ENCODE results near the gene ATP8B3.
A peak's percentile ranks its signal among the peaks of the same experiment; 100 is the strongest.

Gene ATP8B3

DNA sequence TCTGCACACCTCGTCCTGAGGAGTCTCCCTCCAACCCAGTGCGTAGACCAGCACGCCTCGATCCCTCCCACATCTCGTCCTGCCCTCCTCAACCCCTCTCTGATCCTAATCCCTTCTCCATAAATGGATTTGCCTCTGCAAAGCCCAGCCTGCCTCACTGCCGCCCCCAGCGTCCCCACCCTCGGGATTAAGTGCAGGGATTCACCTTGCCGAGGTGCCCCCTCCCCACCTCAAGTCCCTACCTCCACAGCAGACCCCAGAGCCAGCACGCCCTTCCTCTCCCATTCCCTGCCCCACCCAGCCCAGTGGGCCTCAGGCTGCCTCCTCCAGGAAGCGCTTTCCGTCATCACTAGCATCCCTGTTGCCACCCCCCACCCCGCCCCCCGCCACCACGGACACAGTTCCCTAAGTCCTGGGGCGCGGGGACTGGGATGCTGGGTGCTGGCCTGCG lies 47.3 kb upstream of the ATP8B3 start:
- H3K4me3 ChIP-seq (replicated peaks; ENCODE audit: low read depth, low read length), result no peak overlapping the region

GRCh38 chr19:1858412-1859081 lies 46.5 kb upstream of the ATP8B3 start:
- no peaks in the 10 kb centered on the region for H3K36me3 ChIP-seq (ENCODE audit: control insufficient read depth, insufficient read depth, low read length)
- no peak overlapping the region for H3K4me3 ChIP-seq (replicated peaks; ENCODE audit: low read depth, low read length)
- TF ChIP-seq, protein P1, sequence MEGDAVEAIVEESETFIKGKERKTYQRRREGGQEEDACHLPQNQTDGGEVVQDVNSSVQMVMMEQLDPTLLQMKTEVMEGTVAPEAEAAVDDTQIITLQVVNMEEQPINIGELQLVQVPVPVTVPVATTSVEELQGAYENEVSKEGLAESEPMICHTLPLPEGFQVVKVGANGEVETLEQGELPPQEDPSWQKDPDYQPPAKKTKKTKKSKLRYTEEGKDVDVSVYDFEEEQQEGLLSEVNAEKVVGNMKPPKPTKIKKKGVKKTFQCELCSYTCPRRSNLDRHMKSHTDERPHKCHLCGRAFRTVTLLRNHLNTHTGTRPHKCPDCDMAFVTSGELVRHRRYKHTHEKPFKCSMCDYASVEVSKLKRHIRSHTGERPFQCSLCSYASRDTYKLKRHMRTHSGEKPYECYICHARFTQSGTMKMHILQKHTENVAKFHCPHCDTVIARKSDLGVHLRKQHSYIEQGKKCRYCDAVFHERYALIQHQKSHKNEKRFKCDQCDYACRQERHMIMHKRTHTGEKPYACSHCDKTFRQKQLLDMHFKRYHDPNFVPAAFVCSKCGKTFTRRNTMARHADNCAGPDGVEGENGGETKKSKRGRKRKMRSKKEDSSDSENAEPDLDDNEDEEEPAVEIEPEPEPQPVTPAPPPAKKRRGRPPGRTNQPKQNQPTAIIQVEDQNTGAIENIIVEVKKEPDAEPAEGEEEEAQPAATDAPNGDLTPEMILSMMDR (IDR thresholded peaks at IDR 0.05; ENCODE audit: insufficient read depth, low read length, poor library complexity, severe bottlenecking), result no peak
- H3K27me3 ChIP-seq (replicated peaks; ENCODE audit: control insufficient read depth, insufficient read depth, low read length), result no peaks in the 10 kb centered on the region
- DNase-seq (ENCODE audit: extremely low read depth, insufficient read length), result no peak

More for the DNA sequence above, 47.3 kb upstream of the ATP8B3 start:
- DNase-seq (ENCODE audit: extremely low read depth, insufficient read length), result no peak
- Histone ChIP-seq H3K27me3 (replicated peaks; ENCODE audit: control insufficient read depth, insufficient read depth, low read length) (no peaks in the 10 kb centered on the region), H3K36me3 (ENCODE audit: control insufficient read depth, insufficient read depth, low read length) (no peaks in the 10 kb centered on the region)
- TF ChIP-seq, protein P1 (IDR thresholded peaks at IDR 0.05; ENCODE audit: insufficient read depth, low read length, poor library complexity, severe bottlenecking), result no peak

- Histone ChIP-seq H3K27me3 (replicated peaks; ENCODE audit: control insufficient read depth, insufficient read depth, low read length) (no peaks in the 10 kb centered on the region), H3K36me3 (ENCODE audit: control insufficient read depth, insufficient read depth, low read length) (no peaks in the 10 kb centered on the region), H3K4me3 (replicated peaks; ENCODE audit: low read depth, low read length) (peak overlapping the region; percentile 75)
- TF ChIP-seq, protein P1 (IDR thresholded peaks at IDR 0.05; ENCODE audit: insufficient read depth, low read length, poor library complexity, severe bottlenecking), result no peak
- no peak for DNase-seq (ENCODE audit: extremely low read depth, insufficient read length)
Observed at GRCh38 chr19:1857648-1858326, 45.7 kb upstream of the ATP8B3 start.

DNA sequence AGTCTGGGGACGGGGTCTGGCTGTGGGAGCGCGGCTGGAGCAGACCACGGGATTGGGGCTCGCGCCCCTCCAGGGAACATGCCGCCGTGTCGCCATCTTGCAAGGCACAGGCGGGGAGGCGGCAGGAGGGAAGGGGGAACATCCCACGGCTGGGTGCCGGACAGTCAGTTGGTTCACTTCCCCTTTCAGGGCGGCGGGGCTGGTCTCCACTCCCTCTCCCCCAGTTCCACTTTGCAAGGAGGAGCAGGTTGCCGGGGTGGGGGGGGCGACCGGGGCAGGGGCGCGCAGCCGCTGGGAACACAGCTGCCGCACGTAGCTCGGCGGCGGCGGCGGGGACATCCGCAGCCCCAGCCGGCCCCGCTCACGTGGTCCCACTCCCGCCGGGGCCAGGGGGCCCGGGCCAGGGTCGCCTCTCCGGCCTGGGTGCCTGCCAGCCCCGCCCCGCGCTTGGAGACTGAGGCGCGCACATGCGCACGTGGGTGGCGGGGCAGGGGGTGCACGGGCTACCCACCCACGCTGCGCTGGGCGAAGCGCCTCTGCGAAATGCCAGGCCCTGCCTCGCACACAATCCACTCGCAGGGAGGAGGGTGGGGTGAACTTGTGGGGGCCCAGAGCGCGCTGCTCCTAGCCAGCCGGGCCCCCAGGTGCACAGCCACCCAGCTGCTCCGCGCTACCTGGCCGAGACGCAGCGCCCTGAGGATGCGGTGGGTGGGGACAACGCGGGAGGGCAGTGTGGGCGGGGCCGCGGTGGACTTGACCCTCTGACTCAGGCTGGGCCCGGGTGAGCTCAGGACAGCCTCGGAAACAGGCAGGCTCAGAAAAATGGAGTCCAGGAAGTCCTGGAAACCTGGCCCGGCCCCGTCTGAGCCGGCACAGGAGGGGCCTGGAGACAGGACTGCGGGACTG lies 44.9 kb upstream of the ATP8B3 start:
- Histone ChIP-seq H3K27me3 (replicated peaks; ENCODE audit: control insufficient read depth, insufficient read depth, low read length) (no peaks in the 10 kb centered on the region), H3K4me3 (replicated peaks; ENCODE audit: low read depth, low read length) (peak overlapping the region; percentile 75), H3K36me3 (ENCODE audit: control insufficient read depth, insufficient read depth, low read length) (no peaks in the 10 kb centered on the region)
- DNase-seq (ENCODE audit: extremely low read depth, insufficient read length), result peak; percentile 80
- TF ChIP-seq, protein P1 (IDR thresholded peaks at IDR 0.05; ENCODE audit: insufficient read depth, low read length, poor library complexity, severe bottlenecking), result no peak

- H3K36me3 ChIP-seq (ENCODE audit: control insufficient read depth, insufficient read depth, low read length), result no peaks in the 10 kb centered on the region
- no peaks in the 10 kb centered on the region for H3K27me3 ChIP-seq (replicated peaks; ENCODE audit: control insufficient read depth, insufficient read depth, low read length)
- H3K4me3 ChIP-seq (replicated peaks; ENCODE audit: low read depth, low read length), result peak overlapping the region; percentile 75
- TF ChIP-seq, protein P1 (IDR thresholded peaks at IDR 0.05; ENCODE audit: insufficient read depth, low read length, poor library complexity, severe bottlenecking), result no peak
- no peak for DNase-seq (ENCODE audit: extremely low read depth, insufficient read length)
Observed at GRCh38 chr19:1856345-1856697, 44.2 kb upstream of the ATP8B3 start.
